Neuron (in vitro differentiated cells): ENCODE measurements around the gene DNER.
"Not testable (repeated sequence)": the region's sequence is repeated elsewhere in the genome, so short reads cannot be mapped to it uniquely, and the experiment has no call there.

ENCODE experiments used
- H2AFZ ChIP-seq: one replicate; pipeline ENCODE4 v1.6.1; 2013; ENCODE audit warnings: low read depth, mild to moderate bottlenecking, inconsistent platforms, low read length, moderate library complexity
- H3K27me3 ChIP-seq: one replicate; pipeline ENCODE4 v1.6.1; 2013; ENCODE audit warnings: low read length; ENCODE audit not compliant: insufficient read depth
- H3K36me3 ChIP-seq: one replicate; pipeline ENCODE4 v1.6.1; 2013; ENCODE audit warnings: low read length; ENCODE audit not compliant: insufficient read depth
- H3K4me1 ChIP-seq: one replicate; pipeline ENCODE4 v1.6.1; 2013; ENCODE audit warnings: low read length; ENCODE audit not compliant: insufficient read depth
- H3K4me3 ChIP-seq: 2 replicates; pipeline ENCODE4 v1.5.1; 2013; ENCODE audit warnings: mild to moderate bottlenecking, low read length, moderate library complexity
- H3K9me3 ChIP-seq: one replicate; pipeline ENCODE4 v1.6.1; 2013; ENCODE audit warnings: low read length

Gene DNER

GRCh38 chr2:229703909-229704630 lies 10.3 kb downstream of the DNER start:
- Histone ChIP-seq H3K4me1 (no peaks in the 10 kb centered on the region), H2AFZ (no peak overlapping the region)

GRCh38 chr2:229701716-229702115 lies 12.6 kb downstream of the DNER start:
- no peaks in the 10 kb centered on the region for H3K27me3 ChIP-seq
- no peaks in the 10 kb centered on the region for H3K9me3 ChIP-seq
- H3K4me3 ChIP-seq: no peak overlapping the region
- no peaks in the 10 kb centered on the region for H3K36me3 ChIP-seq
- no peak overlapping the region for H2AFZ ChIP-seq
- H3K4me1 ChIP-seq: peaks cover 6% of the 10 kb centered on the region

More at GRCh38 chr2:229703909-229704630, 10.3 kb downstream of the DNER start:
- Histone ChIP-seq H3K4me3 (no peak overlapping the region), H3K36me3 (no peaks in the 10 kb centered on the region), H3K9me3 (no peaks in the 10 kb centered on the region), H3K27me3 (no peaks in the 10 kb centered on the region)

- H2AFZ ChIP-seq: no peak overlapping the region
- no peaks in the 10 kb centered on the region for H3K27me3 ChIP-seq
- H3K36me3 ChIP-seq: no peaks in the 10 kb centered on the region
- no peak overlapping the region for H3K4me3 ChIP-seq
- peaks cover 6% of the 10 kb centered on the region for H3K4me1 ChIP-seq
- H3K9me3 ChIP-seq: no peaks in the 10 kb centered on the region
Observed at GRCh38 chr2:229701062-229701461, 13.3 kb downstream of the DNER start.

DNA sequence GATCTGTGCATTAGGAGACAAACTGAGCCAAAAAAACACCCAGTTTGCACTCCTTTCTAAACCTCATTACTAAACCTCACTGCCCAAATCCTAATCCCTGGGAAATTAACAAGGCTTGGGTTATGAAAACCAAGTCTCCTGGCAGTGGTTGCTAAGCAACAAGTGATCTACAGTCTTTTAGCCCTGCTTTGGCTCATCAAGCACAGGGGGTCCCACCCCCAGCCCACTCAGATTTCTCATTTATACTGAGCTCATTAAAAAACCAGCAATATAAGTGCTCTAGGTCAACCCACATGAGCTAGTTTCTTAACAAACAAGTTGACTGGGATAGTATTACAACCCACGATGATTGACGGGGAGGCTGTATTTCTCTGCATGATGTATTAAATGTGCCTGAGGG lies 18.4 kb downstream of the DNER start:
- H3K27me3 ChIP-seq: no peaks in the 10 kb centered on the region
- no peak overlapping the region for H3K4me3 ChIP-seq
- no peak overlapping the region for H2AFZ ChIP-seq

GRCh38 chr2:229693845-229694244 lies 20.5 kb downstream of the DNER start:
- H3K4me3 ChIP-seq, H3K4me1 ChIP-seq, H3K9me3 ChIP-seq, H3K27me3 ChIP-seq, H2AFZ ChIP-seq, H3K36me3 ChIP-seq: not testable (repeated sequence)

More for the DNA sequence above, 18.4 kb downstream of the DNER start:
- peaks cover 6% of the 10 kb centered on the region for H3K4me1 ChIP-seq
- no peaks in the 10 kb centered on the region for H3K36me3 ChIP-seq
- no peaks in the 10 kb centered on the region for H3K9me3 ChIP-seq

DNA sequence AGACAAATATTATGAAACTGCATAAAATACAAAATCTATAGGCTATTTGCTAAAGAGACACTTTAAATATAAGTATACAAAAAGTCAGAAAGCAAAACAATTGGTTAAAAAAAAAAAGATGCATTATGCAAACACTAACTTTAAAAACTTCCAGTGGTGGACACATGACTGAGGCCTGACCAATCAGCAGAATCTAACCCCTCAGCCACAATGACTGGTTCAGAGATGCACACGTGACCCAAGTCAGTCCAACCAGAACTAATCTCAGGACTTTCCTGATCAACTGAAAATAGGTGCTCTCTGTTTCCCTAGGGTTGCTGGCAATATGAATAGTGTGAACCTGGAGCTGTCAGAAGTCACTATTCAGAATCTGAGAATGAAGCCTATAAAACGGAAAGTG lies 22.7 kb downstream of the DNER start:
- H3K4me3 ChIP-seq: no peak overlapping the region
- no peaks in the 10 kb centered on the region for H3K4me1 ChIP-seq
- no peak overlapping the region for H2AFZ ChIP-seq
- no peaks in the 10 kb centered on the region for H3K36me3 ChIP-seq
- no peaks in the 10 kb centered on the region for H3K27me3 ChIP-seq
- H3K9me3 ChIP-seq: no peaks in the 10 kb centered on the region

DNA sequence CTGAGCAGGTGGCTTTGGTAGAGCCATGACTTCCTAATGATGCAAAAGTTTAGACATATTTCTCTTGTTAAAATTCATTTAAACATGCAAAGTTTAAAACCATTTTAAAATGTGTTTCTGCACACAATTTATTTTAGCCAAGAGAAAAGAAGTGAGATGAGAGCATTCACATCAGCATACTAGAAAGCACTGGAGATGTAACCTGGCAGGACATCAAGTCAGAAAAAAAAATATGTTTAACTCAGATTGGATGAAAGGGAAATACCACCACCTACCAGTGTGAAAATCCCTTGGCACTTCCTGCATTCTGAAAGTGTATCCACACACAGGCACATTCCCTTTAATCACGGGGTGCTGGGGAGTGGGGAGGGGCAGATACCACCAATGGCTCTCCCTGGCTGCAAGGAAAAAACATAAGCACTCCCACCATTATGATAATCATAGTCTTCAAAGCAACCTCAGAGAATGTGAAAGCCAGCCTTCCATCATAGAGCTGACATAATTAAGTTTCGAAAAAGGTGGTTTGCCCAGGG lies 25.0 kb downstream of the DNER start:
- Histone ChIP-seq H2AFZ (no peak overlapping the region), H3K36me3 (no peaks in the 10 kb centered on the region), H3K9me3 (no peaks in the 10 kb centered on the region), H3K4me3 (no peak overlapping the region), H3K4me1 (no peaks in the 10 kb centered on the region), H3K27me3 (no peaks in the 10 kb centered on the region)

DNA sequence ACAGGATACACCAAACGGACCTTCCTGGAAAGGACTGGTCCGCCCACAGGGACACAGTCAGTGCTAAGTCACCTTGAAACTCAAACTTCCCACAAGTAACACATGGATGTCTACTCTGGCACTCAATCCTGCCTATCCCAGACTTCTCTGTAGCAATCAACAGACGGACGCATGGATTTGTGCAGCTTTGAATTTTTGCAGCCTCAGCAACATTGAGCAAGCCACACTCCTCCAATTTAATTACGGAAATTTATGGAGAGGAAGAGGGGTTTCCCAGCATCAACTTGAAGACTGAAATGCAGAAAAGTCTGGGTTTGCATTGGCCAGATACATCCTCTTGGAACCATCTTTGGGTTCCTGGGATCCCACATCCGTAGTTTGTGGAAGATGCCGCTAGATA lies 26.2 kb downstream of the DNER start:
- Histone ChIP-seq H3K36me3 (no peaks in the 10 kb centered on the region), H3K27me3 (no peaks in the 10 kb centered on the region), H2AFZ (no peak overlapping the region)

DNA sequence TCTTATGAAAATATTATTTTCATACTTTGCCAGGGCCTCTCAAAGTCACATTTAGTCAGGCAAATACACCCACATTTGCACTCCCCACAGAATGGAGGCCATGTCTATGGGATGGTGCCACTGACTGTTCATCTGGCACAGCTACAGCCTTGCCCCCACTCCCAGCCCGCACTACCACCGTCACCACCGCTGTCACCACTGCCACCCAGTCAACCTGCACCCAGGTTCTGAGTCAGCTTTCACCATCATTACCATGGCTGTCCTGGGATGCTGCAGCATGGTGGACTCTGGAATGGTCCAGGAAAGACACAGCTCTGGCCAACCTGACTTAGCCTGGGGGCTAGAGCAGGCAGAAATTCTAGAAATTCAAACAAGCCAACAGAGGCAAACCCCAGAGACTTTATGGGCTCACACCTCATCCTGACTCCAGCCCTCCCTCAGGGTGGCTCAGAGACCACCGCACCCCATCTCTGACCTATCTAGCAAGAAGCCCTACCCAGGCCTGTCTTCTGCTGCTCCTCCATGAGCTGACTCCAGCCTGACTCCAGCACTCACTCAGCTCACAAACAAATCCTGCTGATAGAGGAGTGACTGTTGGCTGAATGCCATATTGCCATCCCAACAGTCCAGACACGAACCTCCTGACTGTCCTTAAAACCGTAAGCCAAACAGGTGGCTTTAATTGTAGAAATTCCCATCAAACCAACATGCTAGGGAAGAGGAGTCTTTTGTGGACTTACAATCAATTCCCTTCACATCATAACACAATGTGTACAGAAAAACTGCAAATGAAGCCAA lies 28.0 kb downstream of the DNER start:
- Histone ChIP-seq H2AFZ (no peak overlapping the region), H3K9me3 (no peaks in the 10 kb centered on the region), H3K27me3 (no peaks in the 10 kb centered on the region), H3K4me3 (no peak overlapping the region), H3K36me3 (no peaks in the 10 kb centered on the region), H3K4me1 (no peaks in the 10 kb centered on the region)

More for the DNA sequence above, 26.2 kb downstream of the DNER start:
- Histone ChIP-seq H3K4me3 (no peak overlapping the region), H3K9me3 (no peaks in the 10 kb centered on the region), H3K4me1 (no peaks in the 10 kb centered on the region)

GRCh38 chr2:229684942-229685562 lies 29.3 kb downstream of the DNER start:
- Histone ChIP-seq H3K9me3 (no peaks in the 10 kb centered on the region), H3K36me3 (no peaks in the 10 kb centered on the region), H2AFZ (no peak overlapping the region), H3K4me3 (no peak overlapping the region), H3K27me3 (no peaks in the 10 kb centered on the region), H3K4me1 (no peaks in the 10 kb centered on the region)

GRCh38 chr2:229679393-229680125 lies 34.8 kb downstream of the DNER start:
- Histone ChIP-seq H3K27me3 (no peaks in the 10 kb centered on the region), H2AFZ (no peak overlapping the region), H3K4me1 (no peaks in the 10 kb centered on the region), H3K4me3 (no peak overlapping the region), H3K9me3 (no peaks in the 10 kb centered on the region), H3K36me3 (no peaks in the 10 kb centered on the region)

DNA sequence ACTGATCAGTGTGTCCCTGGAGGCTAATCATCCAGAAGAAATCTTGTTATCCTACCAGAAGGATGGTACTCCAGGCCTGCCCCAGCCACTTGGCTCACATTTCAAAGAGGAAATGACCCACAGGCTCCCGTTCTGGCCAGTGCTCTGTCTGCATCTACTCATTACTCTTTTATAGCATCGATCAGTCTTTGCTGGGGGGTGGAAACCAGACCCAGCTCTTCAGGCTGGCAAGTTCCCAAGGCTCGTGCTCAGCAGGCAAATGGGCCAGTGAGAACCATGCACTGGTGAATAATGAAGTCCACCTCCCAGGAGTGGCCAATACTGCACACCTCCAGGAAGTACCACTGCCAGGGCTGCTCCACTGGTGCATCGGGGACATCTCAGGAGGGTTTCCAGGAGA lies 38.8 kb downstream of the DNER start:
- no peaks in the 10 kb centered on the region for H3K36me3 ChIP-seq
- H3K4me1 ChIP-seq: no peaks in the 10 kb centered on the region
- H3K9me3 ChIP-seq: no peaks in the 10 kb centered on the region
- H3K27me3 ChIP-seq: peaks cover 3% of the 10 kb centered on the region
- no peak overlapping the region for H3K4me3 ChIP-seq
- H2AFZ ChIP-seq: no peak overlapping the region
